Stimulated activated CD4-positive, alpha-beta T cell treated with anti-CD3 and anti-CD28 coated beads, TNF-alpha, amount 100 ng/mL, for 1 hour (primary cell): ENCODE data around the gene TTI1.

ENCODE experiments used
- DNase-seq, 3 donors: peaks; one replicate each; pipeline ENCODE4 v3.0.0-alpha.2; 2020; ENCODE audit warnings: low read depth in 3 of 3, low spot score in 1 of 3

Gene TTI1

DNA sequence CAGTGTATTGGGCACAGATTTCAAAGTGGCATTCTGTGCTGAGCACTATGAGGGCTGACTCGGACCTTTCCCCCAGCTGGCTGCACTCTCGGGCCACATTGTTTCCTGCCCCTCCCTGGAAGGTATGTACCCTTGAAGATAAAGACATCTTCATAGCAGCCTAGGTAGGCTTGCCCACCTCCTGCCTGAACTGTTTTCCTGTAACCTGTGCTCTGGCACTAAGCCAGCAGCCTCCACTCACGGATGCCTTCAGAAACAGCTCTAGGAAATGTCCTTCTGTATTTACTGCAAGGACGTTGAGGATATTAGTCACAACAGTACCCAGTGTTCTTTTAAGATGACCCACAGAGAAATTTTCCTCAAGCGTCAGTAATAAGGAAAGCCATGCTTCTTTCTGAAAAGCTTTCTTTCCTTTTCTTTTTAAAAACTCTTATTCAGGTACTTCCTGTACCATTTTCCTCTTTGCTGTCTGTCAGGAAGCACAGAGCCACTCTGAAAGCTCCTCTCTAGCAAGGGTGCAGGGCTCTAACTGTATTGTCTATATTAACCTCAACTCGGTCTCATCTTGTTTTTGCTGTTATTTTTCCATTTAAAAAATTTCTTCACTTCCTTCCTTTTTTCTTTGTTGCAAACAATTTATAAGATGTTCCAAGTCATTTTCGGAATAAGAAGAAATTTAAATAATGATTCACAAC is 43.5 kb downstream of the TTI1 start:
- no peak for DNase-seq

GRCh38 chr20:37988306-37988954 is 44.8 kb downstream of the TTI1 start:
- DNase-seq, result no peak

DNA sequence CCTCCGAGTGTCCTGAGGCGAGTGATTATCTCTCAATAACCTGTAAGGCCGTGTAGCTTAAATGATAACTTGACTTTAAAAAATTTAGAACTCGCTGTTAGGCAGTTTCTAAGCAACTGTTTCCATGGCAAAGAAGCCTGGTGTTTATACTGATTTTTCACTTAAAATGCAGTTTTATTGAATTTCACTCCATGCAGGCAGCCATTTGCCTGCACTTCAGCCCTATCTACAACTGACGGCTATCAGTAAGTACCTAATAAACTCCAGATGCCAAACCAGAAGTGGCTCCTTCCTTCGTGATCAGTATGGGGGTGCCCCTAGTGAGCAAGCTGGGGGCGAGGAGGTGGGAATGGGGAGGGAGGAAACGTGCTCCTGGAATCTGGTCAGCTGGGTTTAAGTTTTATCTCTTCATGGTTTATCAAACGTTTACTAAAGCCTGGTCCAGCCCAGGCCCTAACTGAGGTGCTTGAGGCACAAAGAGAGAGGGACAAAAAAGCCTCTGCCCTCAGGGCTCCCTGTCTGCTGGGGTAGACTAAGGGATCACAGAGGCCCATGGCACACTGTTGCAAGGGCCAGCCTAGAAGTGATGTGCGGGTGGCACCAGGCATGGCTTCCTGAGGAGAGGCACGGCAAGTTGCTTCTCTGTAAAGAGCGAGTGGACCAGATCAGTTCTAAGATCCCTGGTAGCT is 45.5 kb downstream of the TTI1 start:
- no peak for DNase-seq

DNA sequence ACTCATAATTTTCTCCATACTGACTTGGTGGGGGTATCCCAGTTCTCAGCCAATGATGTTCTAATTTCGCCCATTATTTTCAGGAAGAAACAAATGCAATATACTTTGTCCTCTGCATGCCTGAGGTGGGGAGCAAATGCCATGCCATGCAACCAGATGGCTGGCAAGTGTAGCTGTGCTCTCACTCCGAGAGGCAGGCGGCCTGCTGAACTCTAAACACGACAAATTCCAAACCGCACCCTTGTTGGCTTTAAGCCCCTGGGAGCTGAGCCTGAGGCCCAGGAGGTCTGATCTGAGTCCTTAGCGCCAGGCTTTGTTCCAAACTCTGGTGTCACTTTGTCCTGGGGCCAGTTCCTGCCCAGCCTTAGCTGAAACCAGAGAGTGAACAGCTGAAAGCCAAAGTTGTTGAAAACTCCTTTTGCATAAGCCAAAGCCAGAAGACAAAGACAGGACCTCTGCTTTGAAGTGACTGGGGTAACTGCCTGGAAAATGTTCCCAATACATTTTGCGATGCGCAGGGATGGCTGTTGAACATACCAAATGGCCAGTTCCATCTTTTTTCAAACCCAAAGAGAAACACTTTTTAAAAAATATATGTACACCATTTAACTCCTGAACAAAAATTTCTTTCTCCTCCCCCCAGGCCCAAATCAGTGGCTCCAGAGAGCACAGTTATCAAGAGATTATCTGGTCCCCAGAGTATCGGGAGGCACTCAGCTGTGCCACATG is 46.2 kb downstream of the TTI1 start:
- no peak for DNase-seq

- no peak for DNase-seq
Measured at GRCh38 chr20:37986044-37986858, 47.0 kb downstream of the TTI1 start.

DNA sequence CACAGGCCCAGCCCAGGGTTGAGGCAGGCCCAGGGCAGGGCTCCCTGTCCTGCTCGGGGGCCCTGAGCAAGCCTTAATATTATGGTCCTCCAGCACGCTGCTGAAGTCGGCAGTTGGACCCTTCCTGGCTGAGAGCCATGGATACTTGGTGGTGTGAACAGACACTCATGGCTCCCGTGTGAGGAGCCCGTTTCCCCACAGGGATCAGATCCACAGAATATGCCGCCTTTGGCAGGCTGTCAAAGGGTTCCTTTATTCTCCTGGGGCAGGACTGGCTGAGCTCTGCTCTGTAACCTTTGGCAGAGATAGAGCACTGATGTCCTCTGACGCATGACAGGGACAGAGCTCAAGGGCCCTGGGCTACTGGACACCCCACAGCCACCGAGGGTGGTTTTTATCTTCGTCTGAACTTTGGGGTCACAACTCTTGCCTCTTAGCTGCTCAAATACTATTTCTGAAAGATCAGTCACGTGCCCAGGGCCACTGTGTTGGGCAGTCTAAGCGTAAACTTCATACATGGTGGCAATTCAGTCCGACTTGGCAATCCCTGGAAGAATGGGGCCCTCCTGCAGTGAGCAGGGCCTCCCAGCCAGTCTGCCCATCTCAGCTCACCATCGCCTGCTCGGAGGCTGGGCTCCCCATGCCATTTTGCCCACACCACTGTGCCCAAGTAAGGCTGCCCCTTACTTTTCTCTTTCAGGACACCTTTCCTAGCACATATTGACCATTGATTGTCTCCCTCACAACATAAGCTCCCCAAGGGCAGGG is 49.1 kb downstream of the TTI1 start:
- no peak for DNase-seq

GRCh38 chr20:37983286-37983685 is 50.0 kb downstream of the TTI1 start:
- no peak for DNase-seq

- no peak for DNase-seq
Measured at GRCh38 chr20:37981568-37981967, 51.7 kb downstream of the TTI1 start.

- no peak for DNase-seq
Measured at GRCh38 chr20:37980876-37981275, 52.4 kb downstream of the TTI1 start.

GRCh38 chr20:37980383-37980782 is 52.9 kb downstream of the TTI1 start:
- DNase-seq, result no peak

DNA sequence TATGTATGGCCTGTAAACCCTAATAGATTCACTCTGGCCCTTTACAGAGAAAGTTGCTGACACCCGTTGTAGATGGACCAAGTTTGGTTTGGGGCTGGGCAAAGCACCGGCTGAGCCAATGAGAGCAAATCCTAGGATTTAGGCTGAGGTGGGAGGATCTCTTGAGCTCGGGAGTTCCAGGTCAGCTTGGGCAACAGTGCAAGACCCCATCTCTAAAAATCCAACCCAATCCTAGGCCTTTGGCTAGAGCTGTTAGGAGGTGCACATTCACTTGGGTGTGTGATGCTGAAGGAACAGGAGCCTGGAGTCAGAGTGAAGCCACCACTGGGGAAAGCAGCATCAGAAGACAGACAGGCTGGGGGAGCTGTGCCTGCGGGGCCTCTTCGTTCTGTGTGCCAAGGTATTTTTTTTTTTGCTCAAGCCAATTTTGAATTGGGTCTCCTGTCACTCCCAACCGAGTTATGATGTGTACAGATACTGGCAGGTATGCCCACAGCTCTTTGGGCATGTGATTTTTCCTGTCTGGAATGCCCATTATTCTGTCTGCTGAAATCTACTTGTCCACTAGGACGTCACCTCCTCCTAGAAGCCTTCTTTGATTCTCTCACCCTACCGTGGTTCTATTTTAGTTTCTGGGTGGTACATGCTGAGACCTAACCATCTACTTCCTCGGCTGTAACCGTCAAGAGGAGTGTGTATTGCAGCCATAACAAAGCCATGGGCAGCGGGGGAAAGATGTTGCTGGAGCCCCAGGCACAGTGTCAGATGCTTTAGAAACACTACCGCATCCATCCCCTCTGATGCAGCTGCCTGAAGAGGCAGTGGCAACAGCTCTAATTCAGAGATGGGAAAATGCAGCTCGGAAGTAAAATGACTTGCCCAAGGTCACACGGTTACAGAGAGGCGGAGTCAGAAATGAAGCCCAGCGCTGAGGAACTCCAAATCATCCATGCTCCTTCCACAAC is 54.0 kb downstream of the TTI1 start:
- no peak for DNase-seq

GRCh38 chr20:37977786-37978185 is 55.5 kb downstream of the TTI1 start:
- DNase-seq, result no peak

- DNase-seq, result no peak
Measured at GRCh38 chr20:37977338-37977737, 55.9 kb downstream of the TTI1 start.

GRCh38 chr20:37976887-37977286 is 56.4 kb downstream of the TTI1 start:
- DNase-seq, result no peak

DNA sequence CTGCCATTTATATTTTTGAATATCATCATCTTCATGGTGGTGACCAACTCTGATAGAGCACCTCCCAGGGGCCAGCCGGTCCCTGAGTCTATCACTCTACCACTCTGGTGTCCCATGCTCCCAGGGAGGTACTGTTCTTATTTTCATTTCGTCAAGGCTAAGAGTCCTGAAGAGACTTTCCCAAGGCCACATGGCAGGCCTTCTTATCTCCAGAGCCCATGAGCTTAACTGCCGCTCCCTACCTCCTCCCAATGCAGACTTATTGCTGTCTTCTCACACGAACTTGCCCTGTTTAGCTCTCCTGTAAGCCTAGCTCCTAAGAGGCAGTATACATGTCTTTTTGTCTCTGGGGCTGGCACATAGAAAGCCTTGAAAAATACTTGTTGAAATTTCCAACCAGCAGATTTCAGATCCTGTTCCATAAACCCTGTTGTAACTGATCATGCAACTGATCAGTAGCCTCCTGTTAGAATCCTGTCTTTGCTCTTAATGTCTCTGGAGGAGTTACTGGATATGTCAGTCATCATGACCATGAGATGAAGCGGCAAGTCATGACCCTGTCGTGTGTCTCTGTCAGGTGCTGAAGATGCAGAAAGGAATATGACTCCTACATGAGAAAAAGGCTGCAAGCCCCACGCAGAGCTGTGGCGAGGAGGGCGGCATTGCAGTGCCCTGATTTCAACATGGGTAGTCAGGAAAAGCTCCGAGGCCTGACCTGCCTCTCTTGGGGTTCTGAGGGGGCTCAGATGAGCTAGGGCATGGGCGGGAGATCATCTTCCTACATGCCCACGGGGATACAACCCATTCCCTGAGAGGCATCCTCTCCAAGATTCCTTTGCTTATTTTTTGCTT is 60.0 kb downstream of the TTI1 start:
- DNase-seq, result no peak

DNA sequence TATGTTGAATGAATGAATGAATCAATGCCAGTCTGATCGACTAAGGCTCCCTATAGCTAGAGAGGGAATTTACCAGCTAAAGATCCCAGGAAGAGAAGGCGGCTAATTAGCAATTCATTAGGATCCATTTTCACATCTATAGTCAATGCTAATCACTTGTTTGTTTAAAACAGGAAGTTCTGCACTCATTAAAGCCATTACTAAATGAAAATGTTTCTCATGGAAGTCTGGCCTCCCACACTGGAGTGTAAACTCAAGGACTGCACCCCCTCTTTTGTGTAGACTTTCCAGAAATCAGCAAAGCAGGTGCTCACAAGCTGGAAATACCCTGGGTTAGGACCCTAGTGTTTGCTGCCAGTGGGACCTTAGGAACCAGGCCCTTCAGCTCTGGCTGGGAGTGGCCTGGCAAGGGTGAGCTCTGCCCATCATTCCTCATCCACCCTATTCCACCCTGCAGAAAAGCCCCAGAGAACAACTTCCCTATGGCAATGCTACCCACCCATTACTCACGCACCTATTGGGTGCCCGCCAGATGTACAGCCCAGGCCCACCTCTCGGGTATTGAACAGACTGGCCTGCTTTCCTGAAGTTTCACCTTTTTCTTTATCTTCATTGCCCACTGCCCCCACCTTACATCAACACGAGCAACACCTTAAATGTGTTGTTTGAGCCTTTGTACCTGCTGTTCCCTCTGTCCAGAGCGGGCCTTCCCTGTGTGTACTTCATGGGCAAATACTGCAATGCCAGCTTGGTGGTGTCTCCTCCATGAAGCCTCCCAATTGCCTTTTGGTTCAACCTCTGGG is 60.8 kb downstream of the TTI1 start:
- no peak for DNase-seq

- no peak for DNase-seq
Measured at GRCh38 chr20:37971561-37972127, 61.6 kb downstream of the TTI1 start.
